ENCODE measurements around the gene TMTC1. TPM values are rescaled to one million over a fixed set of nuclear protein-coding genes. Genes with fewer than 3 reads are reported as not detected.
A peak's percentile ranks its signal among the peaks of the same experiment; 100 is the strongest.

TMTC1 gene
- total RNA-seq, 1 donor from 2014 or later: 16.1 TPM

- DNase-seq (ENCODE audit: low spot score): no peak
- H3K27ac Mint-ChIP-seq: no peak overlapping the region
- H3K9me3 Mint-ChIP-seq: no peaks in the 10 kb centered on the region
- Histone ChIP-seq H3F3A (ENCODE audit: low read depth) (peaks cover 13% of the 10 kb centered on the region), H3K27ac (peak overlapping the region; percentile 16), H3K27me3 (no peaks in the 10 kb centered on the region), H3K4me2 (peak overlapping the region; percentile 55), H3K79me2 (ENCODE audit: low read depth) (no peaks in the 10 kb centered on the region), H3K9ac (no peak overlapping the region), H3K36me3 (no peaks in the 10 kb centered on the region), H4K20me1 (ENCODE audit: low read depth) (no peaks in the 10 kb centered on the region), H2AFZ (replicated peaks) (no peak overlapping the region), H3K4me3 (no peak overlapping the region), H3K4me1 (peaks cover 26% of the 10 kb centered on the region), H3K9me3 (ENCODE audit: low read depth) (no peaks in the 10 kb centered on the region)
- H3K4me1 Mint-ChIP-seq: peaks cover 12% of the 10 kb centered on the region
- TF ChIP-seq EZH2 (IDR thresholded peaks at IDR 0.05): no peak
- TF ChIP-seq CTCF (IDR thresholded peaks at IDR 0.05): no peak
- no peak for TF ChIP-seq EZH2phosphoT487 (IDR thresholded peaks at IDR 0.05)
- H3K27me3 Mint-ChIP-seq (ENCODE audit: insufficient read depth, low read depth): no peaks in the 10 kb centered on the region
- H3K4me3 Mint-ChIP-seq: no peak overlapping the region
- peaks cover 7% of the 10 kb centered on the region for H3K36me3 Mint-ChIP-seq
Observed at GRCh38 chr12:29690728-29691127, 93.0 kb downstream of the TMTC1 start.

- no peak overlapping the region for H3K9ac ChIP-seq
- peaks cover 26% of the 10 kb centered on the region for H3K4me1 ChIP-seq
- H3K9me3 ChIP-seq (ENCODE audit: low read depth): no peaks in the 10 kb centered on the region
- no peak overlapping the region for H3K4me3 ChIP-seq
- H3K4me1 Mint-ChIP-seq: peaks cover 12% of the 10 kb centered on the region
- H2AFZ ChIP-seq (replicated peaks): no peak overlapping the region
- no peaks in the 10 kb centered on the region for H3K27me3 Mint-ChIP-seq (ENCODE audit: insufficient read depth, low read depth)
- no peaks in the 10 kb centered on the region for H3K36me3 ChIP-seq
- H3K4me3 Mint-ChIP-seq: no peak overlapping the region
- H3K79me2 ChIP-seq (ENCODE audit: low read depth): no peaks in the 10 kb centered on the region
- no peaks in the 10 kb centered on the region for H3K9me3 Mint-ChIP-seq
- H3K27ac ChIP-seq: no peak overlapping the region
- H3F3A ChIP-seq (ENCODE audit: low read depth): peaks cover 13% of the 10 kb centered on the region
- no peaks in the 10 kb centered on the region for H3K27me3 ChIP-seq
- H3K4me2 ChIP-seq: no peak overlapping the region
- no peak for DNase-seq (ENCODE audit: low spot score)
- no peaks in the 10 kb centered on the region for H4K20me1 ChIP-seq (ENCODE audit: low read depth)
- TF ChIP-seq EZH2phosphoT487 (IDR thresholded peaks at IDR 0.05): no peak
- TF ChIP-seq EZH2 (IDR thresholded peaks at IDR 0.05): no peak
- TF ChIP-seq CTCF (IDR thresholded peaks at IDR 0.05): no peak
- H3K36me3 Mint-ChIP-seq: peaks cover 4% of the 10 kb centered on the region
- H3K27ac Mint-ChIP-seq: no peak overlapping the region
Observed at GRCh38 chr12:29688914-29689313, 94.8 kb downstream of the TMTC1 start.

DNA sequence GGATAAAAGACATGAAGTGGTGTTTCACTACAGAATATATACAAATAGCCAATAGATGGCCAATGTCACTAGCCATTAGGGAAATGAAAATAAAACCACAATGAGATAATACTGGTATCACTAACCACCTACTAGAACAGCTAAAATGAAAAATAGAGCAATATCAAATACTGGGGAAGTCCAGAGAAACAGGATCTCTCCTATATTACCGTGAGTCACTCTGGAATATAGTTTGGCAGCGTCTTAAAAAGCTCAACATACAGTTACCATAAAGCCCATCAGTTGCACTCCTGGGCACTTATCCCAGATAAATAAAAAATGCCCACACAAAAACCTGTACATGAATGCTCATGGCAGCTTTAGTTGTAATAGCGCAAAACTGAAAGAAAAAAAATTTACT is 101.7 kb downstream of the TMTC1 start:
- peaks cover 3% of the 10 kb centered on the region for H3K4me1 Mint-ChIP-seq
- no peak for TF ChIP-seq EZH2phosphoT487 (IDR thresholded peaks at IDR 0.05)
- H4K20me1 ChIP-seq (ENCODE audit: low read depth): no peaks in the 10 kb centered on the region
- DNase-seq (ENCODE audit: low spot score): no peak
- peaks cover 6% of the 10 kb centered on the region for H3K36me3 Mint-ChIP-seq
- no peaks in the 10 kb centered on the region for H3K79me2 ChIP-seq (ENCODE audit: low read depth)
- H3K27me3 Mint-ChIP-seq (ENCODE audit: insufficient read depth, low read depth): no peaks in the 10 kb centered on the region
- H3K27ac Mint-ChIP-seq: no peak overlapping the region
- no peaks in the 10 kb centered on the region for H3K4me1 ChIP-seq
- no peak overlapping the region for H3K4me3 ChIP-seq
- no peak overlapping the region for H3K27ac ChIP-seq
- H3K9me3 Mint-ChIP-seq: peaks cover 2% of the 10 kb centered on the region
- no peak overlapping the region for H3K9ac ChIP-seq
- H3K4me3 Mint-ChIP-seq: no peak overlapping the region
- H3K27me3 ChIP-seq: no peaks in the 10 kb centered on the region
- no peak overlapping the region for H2AFZ ChIP-seq (replicated peaks)
- no peak overlapping the region for H3K4me2 ChIP-seq
- H3K9me3 ChIP-seq (ENCODE audit: low read depth): no peaks in the 10 kb centered on the region
- H3F3A ChIP-seq (ENCODE audit: low read depth): no peaks in the 10 kb centered on the region
- no peaks in the 10 kb centered on the region for H3K36me3 ChIP-seq

- no peaks in the 10 kb centered on the region for H3K36me3 ChIP-seq
- Mint-ChIP-seq H3K4me1 (peaks cover 8% of the 10 kb centered on the region), H3K27ac (no peak overlapping the region), H3K36me3 (peaks cover 6% of the 10 kb centered on the region), H3K9me3 (peaks cover 2% of the 10 kb centered on the region), H3K4me3 (no peak overlapping the region), H3K27me3 (ENCODE audit: insufficient read depth, low read depth) (no peaks in the 10 kb centered on the region)
- no peaks in the 10 kb centered on the region for H3K9me3 ChIP-seq (ENCODE audit: low read depth)
- no peak overlapping the region for H2AFZ ChIP-seq (replicated peaks)
- no peaks in the 10 kb centered on the region for H3K27me3 ChIP-seq
- no peaks in the 10 kb centered on the region for H3F3A ChIP-seq (ENCODE audit: low read depth)
- H3K4me3 ChIP-seq: no peak overlapping the region
- no peaks in the 10 kb centered on the region for H4K20me1 ChIP-seq (ENCODE audit: low read depth)
- no peak for TF ChIP-seq EZH2phosphoT487 (IDR thresholded peaks at IDR 0.05)
- TF ChIP-seq CTCF (IDR thresholded peaks at IDR 0.05): no peak
- no peak for TF ChIP-seq EZH2 (IDR thresholded peaks at IDR 0.05)
- no peak overlapping the region for H3K9ac ChIP-seq
- no peak overlapping the region for H3K27ac ChIP-seq
- DNase-seq (ENCODE audit: low spot score): no peak
- H3K4me1 ChIP-seq: no peaks in the 10 kb centered on the region
- H3K79me2 ChIP-seq (ENCODE audit: low read depth): no peaks in the 10 kb centered on the region
- no peak overlapping the region for H3K4me2 ChIP-seq
Observed at GRCh38 chr12:29681370-29681769, 102.4 kb downstream of the TMTC1 start.
